GM21381 (cell line): Measurements from ENCODE around the gene SSTR5.

Experiments
- ATAC-seq: cut with Tn5 transposase; IDR thresholded peaks from one replicate; pipeline ENCODE4 v1.9.1; 2021; ENCODE audit warnings: mild to moderate bottlenecking, moderate library complexity; ENCODE audit not compliant: unreplicated experiment

Gene SSTR5

GRCh38 chr16:1038932-1039331, 33.6 kb upstream of the SSTR5 start:
- no peak for ATAC-seq

- no peak for ATAC-seq
Observed at GRCh38 chr16:1039762-1040161, 32.8 kb upstream of the SSTR5 start.

- ATAC-seq, result no peak
Observed at GRCh38 chr16:1040346-1040745, 32.2 kb upstream of the SSTR5 start.

- no peak for ATAC-seq
Observed at GRCh38 chr16:1042049-1042744, 30.4 kb upstream of the SSTR5 start.

- no peak for ATAC-seq
Observed at GRCh38 chr16:1042866-1043265, 29.7 kb upstream of the SSTR5 start.

- no peak for ATAC-seq
Observed at GRCh38 chr16:1043881-1044451, 28.6 kb upstream of the SSTR5 start.

GRCh38 chr16:1044460-1045309, 27.9 kb upstream of the SSTR5 start:
- ATAC-seq, result no peak

- ATAC-seq, result no peak
Observed at GRCh38 chr16:1045310-1045992, 27.1 kb upstream of the SSTR5 start.

GRCh38 chr16:1045993-1046911, 26.3 kb upstream of the SSTR5 start:
- no peak for ATAC-seq

- no peak for ATAC-seq
Observed at GRCh38 chr16:1047123-1047522, 25.4 kb upstream of the SSTR5 start.

- ATAC-seq, result no peak
Observed at GRCh38 chr16:1047801-1048200, 24.7 kb upstream of the SSTR5 start.

GRCh38 chr16:1048442-1049112, 24.0 kb upstream of the SSTR5 start:
- ATAC-seq, result no peak

- ATAC-seq, result no peak
Observed at GRCh38 chr16:1049113-1049975, 23.2 kb upstream of the SSTR5 start.

GRCh38 chr16:1049976-1050247, 22.6 kb upstream of the SSTR5 start:
- no peak for ATAC-seq

- ATAC-seq, result no peak
Observed at GRCh38 chr16:1050516-1050915, 22.0 kb upstream of the SSTR5 start.

GRCh38 chr16:1050921-1051320, 21.6 kb upstream of the SSTR5 start:
- ATAC-seq, result no peak

GRCh38 chr16:1051446-1051845, 21.1 kb upstream of the SSTR5 start:
- ATAC-seq, result no peak

- ATAC-seq, result no peak
Observed at GRCh38 chr16:1052721-1053120, 19.8 kb upstream of the SSTR5 start.

GRCh38 chr16:1053121-1053521, 19.4 kb upstream of the SSTR5 start:
- ATAC-seq, result no peak
